ENCODE data around the gene PPP1R9A. TPM values are rescaled to one million over a fixed set of nuclear protein-coding genes. Genes with fewer than 3 reads are reported as not detected.

Gene PPP1R9A
- total RNA-seq, 1 donor from 2014 or later = 0.79 TPM

DNA sequence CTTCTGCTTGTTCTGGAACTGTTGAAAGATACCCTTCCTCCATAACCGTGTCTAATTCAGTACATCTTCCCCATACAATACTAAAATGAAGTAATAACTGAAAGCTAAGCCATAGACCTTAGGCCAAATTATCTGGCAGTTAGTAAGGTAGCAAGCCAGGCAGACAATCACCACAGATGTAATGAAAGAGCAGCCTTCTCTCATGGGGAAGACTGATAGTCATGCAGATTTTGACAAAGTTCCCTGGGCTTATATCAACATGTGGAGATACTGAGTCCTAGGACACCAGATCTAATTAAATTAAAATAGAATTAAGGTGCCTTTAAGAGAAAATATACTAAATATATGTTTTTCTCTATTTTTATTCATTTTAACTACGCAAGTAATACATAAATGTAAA, 355.5 kb downstream of the PPP1R9A start:
- FAIRE-seq (no peak), DNase-seq (ENCODE audit: low read depth) (no peak)
- Histone ChIP-seq H3K36me3 (ENCODE audit: control insufficient read depth, insufficient read depth, low read length) (no peaks in the 10 kb centered on the region), H3K4me3 (ENCODE audit: low read depth, low read length) (no peak overlapping the region), H3K27me3 (ENCODE audit: control insufficient read depth, insufficient read depth, low read length) (no peaks in the 10 kb centered on the region)
- TF ChIP-seq, protein P1, sequence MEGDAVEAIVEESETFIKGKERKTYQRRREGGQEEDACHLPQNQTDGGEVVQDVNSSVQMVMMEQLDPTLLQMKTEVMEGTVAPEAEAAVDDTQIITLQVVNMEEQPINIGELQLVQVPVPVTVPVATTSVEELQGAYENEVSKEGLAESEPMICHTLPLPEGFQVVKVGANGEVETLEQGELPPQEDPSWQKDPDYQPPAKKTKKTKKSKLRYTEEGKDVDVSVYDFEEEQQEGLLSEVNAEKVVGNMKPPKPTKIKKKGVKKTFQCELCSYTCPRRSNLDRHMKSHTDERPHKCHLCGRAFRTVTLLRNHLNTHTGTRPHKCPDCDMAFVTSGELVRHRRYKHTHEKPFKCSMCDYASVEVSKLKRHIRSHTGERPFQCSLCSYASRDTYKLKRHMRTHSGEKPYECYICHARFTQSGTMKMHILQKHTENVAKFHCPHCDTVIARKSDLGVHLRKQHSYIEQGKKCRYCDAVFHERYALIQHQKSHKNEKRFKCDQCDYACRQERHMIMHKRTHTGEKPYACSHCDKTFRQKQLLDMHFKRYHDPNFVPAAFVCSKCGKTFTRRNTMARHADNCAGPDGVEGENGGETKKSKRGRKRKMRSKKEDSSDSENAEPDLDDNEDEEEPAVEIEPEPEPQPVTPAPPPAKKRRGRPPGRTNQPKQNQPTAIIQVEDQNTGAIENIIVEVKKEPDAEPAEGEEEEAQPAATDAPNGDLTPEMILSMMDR (IDR thresholded peaks at IDR 0.05; ENCODE audit: insufficient read depth, low read length, severe bottlenecking) = no peak

DNA sequence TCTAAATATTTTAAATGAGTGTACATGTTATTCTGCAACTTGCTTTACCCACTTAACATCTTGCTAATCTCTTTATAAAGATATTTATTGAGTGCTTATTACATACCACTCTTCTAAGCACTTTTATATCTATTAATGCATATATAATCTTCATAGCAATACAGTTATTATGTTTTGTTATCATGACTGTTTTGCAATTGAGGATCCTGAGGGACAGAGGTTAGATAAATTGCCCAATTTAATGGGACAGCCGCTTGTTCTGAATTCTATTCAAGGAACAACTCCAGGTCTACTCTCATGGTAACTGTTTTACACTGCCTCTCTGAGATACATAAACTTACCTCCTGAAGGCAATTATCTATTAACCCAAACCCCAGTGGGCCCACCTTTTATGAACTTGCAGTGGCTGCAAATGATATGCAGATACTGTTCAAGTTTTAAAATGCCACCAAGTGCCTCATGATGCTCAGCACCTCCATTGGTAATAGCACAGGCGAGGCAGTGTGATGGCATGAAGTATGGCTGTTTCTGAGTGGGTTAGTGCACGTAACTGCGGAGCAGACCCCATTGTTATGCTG, 356.5 kb downstream of the PPP1R9A start:
- FAIRE-seq (no peak), DNase-seq (ENCODE audit: low read depth) (no peak)
- Histone ChIP-seq H3K27me3 (ENCODE audit: control insufficient read depth, insufficient read depth, low read length) (no peaks in the 10 kb centered on the region), H3K4me3 (ENCODE audit: low read depth, low read length) (no peak overlapping the region), H3K36me3 (ENCODE audit: control insufficient read depth, insufficient read depth, low read length) (no peaks in the 10 kb centered on the region)
- TF ChIP-seq, protein P1 (IDR thresholded peaks at IDR 0.05; ENCODE audit: insufficient read depth, low read length, severe bottlenecking) = no peak

DNA sequence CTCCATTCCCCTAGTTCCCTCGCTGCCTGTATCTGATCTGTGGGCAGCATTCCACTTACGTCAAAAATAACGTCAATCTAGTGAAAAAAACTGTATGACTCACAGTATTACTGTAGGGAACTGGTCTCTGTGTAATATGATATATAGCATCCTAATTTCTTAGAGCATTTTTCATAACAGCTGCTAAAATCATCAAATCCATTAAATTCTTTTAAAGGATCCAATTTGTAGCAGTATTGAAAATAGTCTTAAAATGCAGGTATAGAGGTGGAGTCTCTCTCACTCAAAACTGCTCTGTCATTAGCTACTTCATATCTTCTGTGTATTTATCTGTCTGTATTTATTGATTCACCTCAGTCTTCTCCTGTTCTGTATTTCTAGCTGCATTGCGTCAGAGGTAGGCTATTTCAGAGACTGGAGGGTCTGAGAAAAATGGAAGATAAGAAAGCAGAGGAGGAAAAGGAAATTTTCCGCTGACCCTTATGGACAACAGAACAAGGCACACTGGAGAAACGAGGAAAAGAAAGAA, 357.0 kb downstream of the PPP1R9A start:
- DNase-seq (ENCODE audit: low read depth) = peak; percentile 49
- Histone ChIP-seq H3K36me3 (ENCODE audit: control insufficient read depth, insufficient read depth, low read length) (no peaks in the 10 kb centered on the region), H3K4me3 (ENCODE audit: low read depth, low read length) (no peak overlapping the region), H3K27me3 (ENCODE audit: control insufficient read depth, insufficient read depth, low read length) (no peaks in the 10 kb centered on the region)
- FAIRE-seq = no peak
- TF ChIP-seq, protein P1 (IDR thresholded peaks at IDR 0.05; ENCODE audit: insufficient read depth, low read length, severe bottlenecking) = no peak

DNA sequence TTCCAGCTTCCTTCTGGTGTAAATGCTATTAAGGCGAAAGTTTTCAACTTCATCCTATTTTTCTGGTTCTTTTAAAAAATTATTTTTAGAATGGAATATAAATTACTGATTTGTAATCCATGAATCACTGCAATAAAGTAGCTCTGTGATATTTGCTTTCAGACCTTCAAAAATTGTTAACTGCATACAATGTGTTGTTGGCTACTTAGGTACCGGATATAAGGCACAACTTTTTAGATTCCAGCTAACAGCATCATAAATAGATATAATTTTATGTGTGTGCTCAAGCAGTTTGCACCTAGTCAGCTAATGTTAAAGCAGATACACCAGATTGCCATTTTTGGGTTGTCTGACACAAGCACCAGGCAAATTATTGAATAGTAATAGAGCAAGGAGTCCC, 358.2 kb downstream of the PPP1R9A start:
- Histone ChIP-seq H3K27me3 (ENCODE audit: control insufficient read depth, insufficient read depth, low read length) (no peaks in the 10 kb centered on the region), H3K36me3 (ENCODE audit: control insufficient read depth, insufficient read depth, low read length) (no peaks in the 10 kb centered on the region), H3K4me3 (ENCODE audit: low read depth, low read length) (no peak overlapping the region)
- DNase-seq (ENCODE audit: low read depth) (no peak), FAIRE-seq (no peak)
- TF ChIP-seq, protein P1 (IDR thresholded peaks at IDR 0.05; ENCODE audit: insufficient read depth, low read length, severe bottlenecking) = no peak

DNA sequence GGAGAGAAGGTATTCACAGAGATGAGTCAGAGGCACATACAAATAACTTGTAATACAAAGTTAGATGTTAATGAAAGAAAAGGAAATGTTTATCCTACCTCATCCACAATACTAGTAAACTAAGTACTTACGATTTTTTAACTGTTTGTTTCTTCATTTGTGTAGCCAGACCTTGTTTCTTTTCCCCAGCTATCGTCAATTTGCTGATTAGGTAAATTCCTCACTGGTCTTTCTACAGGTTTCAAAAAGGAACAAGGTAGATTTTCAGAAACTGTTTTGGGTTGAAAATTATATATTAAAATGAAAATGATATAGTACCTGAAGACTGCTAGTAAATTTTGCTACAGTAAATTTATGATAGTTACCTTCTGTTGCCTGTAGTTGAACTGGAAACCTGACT, 360.4 kb downstream of the PPP1R9A start:
- no peak for DNase-seq (ENCODE audit: low read depth)
- no peaks in the 10 kb centered on the region for H3K36me3 ChIP-seq (ENCODE audit: control insufficient read depth, insufficient read depth, low read length)
- TF ChIP-seq, protein P1 (IDR thresholded peaks at IDR 0.05; ENCODE audit: insufficient read depth, low read length, severe bottlenecking) = no peak
- peaks cover 1% of the 10 kb centered on the region for H3K27me3 ChIP-seq (ENCODE audit: control insufficient read depth, insufficient read depth, low read length)
- no peak for FAIRE-seq
- H3K4me3 ChIP-seq (ENCODE audit: low read depth, low read length) = no peak overlapping the region

DNA sequence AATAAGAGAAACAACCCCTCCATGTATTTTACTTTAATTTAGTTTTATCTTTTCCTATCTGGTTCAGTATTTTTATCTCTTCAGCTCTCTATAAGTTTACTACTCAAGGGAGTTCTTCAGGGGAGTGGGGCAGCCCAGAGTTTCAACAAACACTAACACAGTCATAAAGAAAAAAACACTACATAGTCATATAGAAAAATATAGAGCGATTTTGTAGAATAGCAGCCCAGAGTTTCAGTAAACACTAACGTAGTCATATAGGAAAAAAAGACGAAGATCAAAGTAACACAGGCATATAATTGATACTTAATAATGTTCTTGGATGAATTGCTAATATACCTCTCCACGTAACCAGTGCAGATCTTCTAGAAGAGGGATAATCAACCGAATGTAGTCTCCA, 362.2 kb downstream of the PPP1R9A start:
- FAIRE-seq (no peak), DNase-seq (ENCODE audit: low read depth) (no peak)
- no peaks in the 10 kb centered on the region for H3K36me3 ChIP-seq (ENCODE audit: control insufficient read depth, insufficient read depth, low read length)
- H3K27me3 ChIP-seq (ENCODE audit: control insufficient read depth, insufficient read depth, low read length) = peaks cover 1% of the 10 kb centered on the region
- no peak overlapping the region for H3K4me3 ChIP-seq (ENCODE audit: low read depth, low read length)
- TF ChIP-seq, protein P1 (IDR thresholded peaks at IDR 0.05; ENCODE audit: insufficient read depth, low read length, severe bottlenecking) = no peak

Measured in bronchial epithelial cell (primary cell).